Peyer's patch (tissue), 4 donors: ENCODE results near the gene TRIM52.

Experiments
- POLR2A ChIP-seq, 2 donors: fragments of 450-650 bp; IDR thresholded peaks; one replicate each; pipeline ENCODE4 v1.5.1; 2017; ENCODE audit warnings: antibody characterized with exemption in 2 of 2, mild to moderate bottlenecking in 2 of 2, moderate library complexity in 2 of 2
- TF ChIP-seq, protein P1 (sequence below), 6 experiments: fragments of 450-650 bp in 4 of 6; fragments of 200-600 bp in 2 of 6; sonication (generic) in 1 of 6; IDR thresholded peaks; one replicate each; pipeline ENCODE4 v1.5.1; 2017 to 2019; ENCODE audit warnings: antibody characterized with exemption in 6 of 6, mild to moderate bottlenecking in 3 of 6, moderate library complexity in 1 of 6

- TF ChIP-seq POLR2A (IDR thresholded peaks at IDR 0.05), result no peak
- TF ChIP-seq, protein P1, sequence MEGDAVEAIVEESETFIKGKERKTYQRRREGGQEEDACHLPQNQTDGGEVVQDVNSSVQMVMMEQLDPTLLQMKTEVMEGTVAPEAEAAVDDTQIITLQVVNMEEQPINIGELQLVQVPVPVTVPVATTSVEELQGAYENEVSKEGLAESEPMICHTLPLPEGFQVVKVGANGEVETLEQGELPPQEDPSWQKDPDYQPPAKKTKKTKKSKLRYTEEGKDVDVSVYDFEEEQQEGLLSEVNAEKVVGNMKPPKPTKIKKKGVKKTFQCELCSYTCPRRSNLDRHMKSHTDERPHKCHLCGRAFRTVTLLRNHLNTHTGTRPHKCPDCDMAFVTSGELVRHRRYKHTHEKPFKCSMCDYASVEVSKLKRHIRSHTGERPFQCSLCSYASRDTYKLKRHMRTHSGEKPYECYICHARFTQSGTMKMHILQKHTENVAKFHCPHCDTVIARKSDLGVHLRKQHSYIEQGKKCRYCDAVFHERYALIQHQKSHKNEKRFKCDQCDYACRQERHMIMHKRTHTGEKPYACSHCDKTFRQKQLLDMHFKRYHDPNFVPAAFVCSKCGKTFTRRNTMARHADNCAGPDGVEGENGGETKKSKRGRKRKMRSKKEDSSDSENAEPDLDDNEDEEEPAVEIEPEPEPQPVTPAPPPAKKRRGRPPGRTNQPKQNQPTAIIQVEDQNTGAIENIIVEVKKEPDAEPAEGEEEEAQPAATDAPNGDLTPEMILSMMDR (IDR thresholded peaks at IDR 0.05), result no peak
Observed at GRCh38 chr5:181220178-181220515, 40.8 kb downstream of the TRIM52 start.
